Liver (tissue), 3 donors: ENCODE data around the gene AFF2.

Experiments used
- ATF3 ChIP-seq: IDR thresholded peaks from 2 replicates; pipeline ENCODE4 v1.6.1; 2016; ENCODE audit warnings: antibody characterized with exemption
- CTCF ChIP-seq: fragments of 150-350 bp; IDR thresholded peaks from 2 replicates; pipeline ENCODE4 v1.5.1; 2017; ENCODE audit warnings: improper control_type of control experiment, low read depth, low read length; ENCODE audit not compliant: missing input control
- HNF4G ChIP-seq: IDR thresholded peaks from 2 replicates; pipeline ENCODE4 v1.6.1; 2016; ENCODE audit warnings: antibody characterized with exemption
- JUND ChIP-seq, 2 donors: IDR thresholded peaks; 2 replicates each; pipeline ENCODE4 v1.6.1; 2016; ENCODE audit warnings: antibody characterized with exemption in 2 of 2
- MAX ChIP-seq: IDR thresholded peaks from 2 replicates; pipeline ENCODE4 v1.6.1; 2016; ENCODE audit warnings: antibody characterized with exemption
- RAD21 ChIP-seq, 2 donors: IDR thresholded peaks; 2 replicates each; pipeline ENCODE4 v1.6.1; 2016; ENCODE audit warnings: antibody characterized with exemption in 2 of 2, mild to moderate bottlenecking in 2 of 2
- SP1 ChIP-seq: IDR thresholded peaks from 2 replicates; pipeline ENCODE4 v1.6.1; 2018; ENCODE audit warnings: antibody characterized with exemption, mild to moderate bottlenecking
- YY1 ChIP-seq: IDR thresholded peaks from 2 replicates; pipeline ENCODE4 v1.6.1; 2016; ENCODE audit warnings: antibody characterized with exemption, mild to moderate bottlenecking
- donor health status: healthy.
- donor health status: healthy.

GRCh38 chrX:149040873-149041535 is 540.6 kb downstream of the AFF2 start:
- TF ChIP-seq RAD21 (IDR thresholded peaks at IDR 0.05) (no peak), SP1 (no peak), CTCF (no peak), MAX (no peak), HNF4G (no peak), YY1 (no peak), JUND (IDR thresholded peaks at IDR 0.05) (no peak), ATF3 (no peak)
